Activated CD8-positive, alpha-beta memory T cell treated with anti-CD3 and anti-CD28 coated beads, Interleukin-2, amount 10 ng/mL, durations not matched to agents 7 days and 5 days (primary cell): ENCODE measurements around the gene AHR. TPM values are rescaled to one million over a fixed set of nuclear protein-coding genes. Genes with fewer than 3 reads are reported as not detected.

Experiments
- ATAC-seq: fragments of 150-1000 bp; cut with Tn5 transposase; one replicate; pipeline ENCODE4 v1.10.0; 2021; ENCODE audit warnings: moderate library complexity
- CTCF ChIA-PET: fragments of 350-600 bp; sonication (Branson Sonifier 250); formaldehyde crosslinking; loops from one replicate; lab custom pipeline; 2021; ENCODE audit warnings: antibody characterized with exemption; lab: Charles Lee
- DNase-seq: peaks from one replicate; pipeline ENCODE4 v3.0.0-alpha.2; 2020
- H3K27ac Mint-ChIP-seq: one replicate; pipeline ENCODE4 v1.8.0; 2021; ENCODE audit warnings: mild to moderate bottlenecking, mixed read lengths
- H3K27me3 Mint-ChIP-seq: one replicate; pipeline ENCODE4 v1.8.0; 2021; ENCODE audit warnings: mixed read lengths
- H3K36me3 Mint-ChIP-seq: one replicate; pipeline ENCODE4 v1.8.0; 2021; ENCODE audit warnings: mild to moderate bottlenecking, mixed read lengths
- H3K4me1 Mint-ChIP-seq: one replicate; pipeline ENCODE4 v1.8.0; 2021; ENCODE audit warnings: mixed read lengths
- H3K4me3 Mint-ChIP-seq: one replicate; pipeline ENCODE4 v1.8.0; 2021; ENCODE audit warnings: mild to moderate bottlenecking, moderate library complexity, mixed read lengths
- H3K9me3 Mint-ChIP-seq: one replicate; pipeline ENCODE4 v1.8.0; 2022; ENCODE audit warnings: low read depth, mixed read lengths
- total RNA-seq, 2 experiments: library from RNA; stranded (reverse); gene quantifications; one replicate each; pipeline ENCODE4 v1.2.3, GENCODE V29; 2021

Gene AHR
- 10 to 100 TPM; 23.8 to 46.3 TPM for total RNA-seq

GRCh38 chr7:17298102-17298839 lies at the start of gene AHR:
AHR (plus strand) TSS chr7:17298652; CDS start chr7:17299265, 613 bp downstream.
- H3K4me3 Mint-ChIP-seq, result peak within 1 kb of the TSS; percentile 91
- CTCF ChIA-PET, result interaction anchor here (0.9 to 1.4 kb wide), 5 partner anchors 11 to 315 kb away, joined by 3 to 5 read pairs (median 3); no protein-coding TSS in a partner anchor
- ATAC-seq, result peak; percentile 77
- peak within 1 kb of the TSS; percentile 93 for H3K27ac Mint-ChIP-seq
- DNase-seq, result peak; percentile 94
- H3K9me3 Mint-ChIP-seq, result no peaks in the 10 kb centered on the region
- peaks cover 25% of the 10 kb centered on the region for H3K4me1 Mint-ChIP-seq
- H3K36me3 Mint-ChIP-seq, result peaks cover 12% of the 10 kb centered on the region
- no peaks in the 10 kb centered on the region for H3K27me3 Mint-ChIP-seq

DNA sequence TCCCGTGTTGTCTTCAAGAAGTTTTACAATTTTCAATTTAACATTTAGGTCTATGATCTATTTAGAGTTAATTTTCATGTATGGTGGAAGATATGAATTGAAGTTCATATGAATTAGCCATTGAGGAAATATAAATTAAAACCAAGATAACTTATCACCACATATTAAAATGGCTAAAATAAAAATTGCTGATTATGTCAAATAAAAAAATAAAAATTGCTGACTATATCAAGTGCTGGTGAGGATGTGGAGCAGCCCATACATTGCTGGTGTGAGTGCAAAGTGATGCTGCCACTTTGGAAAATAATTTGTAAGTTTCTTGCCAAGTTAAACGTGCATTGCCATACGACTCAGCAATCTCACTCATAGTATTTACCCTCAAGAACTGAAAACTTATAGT lies 44.6 kb upstream of the AHR start:
- ATAC-seq, result no peak
- Mint-ChIP-seq H3K27ac (no peak overlapping the region), H3K4me3 (no peak overlapping the region), H3K4me1 (no peaks in the 10 kb centered on the region), H3K9me3 (no peaks in the 10 kb centered on the region), H3K36me3 (peaks cover 11% of the 10 kb centered on the region), H3K27me3 (no peaks in the 10 kb centered on the region)
- no peak for DNase-seq
- CTCF ChIA-PET, result no interaction called here

- ATAC-seq, result no peak
- no peak for DNase-seq
- Mint-ChIP-seq H3K36me3 (peaks cover 17% of the 10 kb centered on the region), H3K27me3 (no peaks in the 10 kb centered on the region), H3K4me1 (peaks cover 5% of the 10 kb centered on the region), H3K27ac (no peak overlapping the region), H3K9me3 (no peaks in the 10 kb centered on the region), H3K4me3 (no peak overlapping the region)
- CTCF ChIA-PET, result no interaction called here
Observed at GRCh38 chr7:17255926-17256325, 42.5 kb upstream of the AHR start.

DNA sequence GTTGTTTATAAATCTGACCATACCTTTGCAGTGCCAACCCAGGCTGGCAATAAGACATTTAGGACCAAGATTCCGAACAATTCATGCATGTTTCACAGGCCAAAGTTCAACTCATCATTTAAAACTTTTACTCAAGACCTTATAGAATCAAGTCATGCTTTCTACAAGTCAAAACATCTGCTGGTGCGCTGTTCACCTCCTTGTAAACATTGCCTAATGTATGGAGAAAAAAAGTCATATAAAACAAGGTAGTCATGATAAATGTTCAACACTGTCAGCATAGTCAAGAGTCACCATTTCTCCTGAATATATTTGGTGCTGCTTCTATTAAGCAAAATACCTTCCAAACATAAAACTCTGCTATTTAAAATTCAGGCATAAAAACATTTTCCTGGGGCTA lies 42.1 kb upstream of the AHR start:
- no peak overlapping the region for H3K27ac Mint-ChIP-seq
- CTCF ChIA-PET, result no interaction called here
- no peak for DNase-seq
- H3K27me3 Mint-ChIP-seq, result no peaks in the 10 kb centered on the region
- no peaks in the 10 kb centered on the region for H3K9me3 Mint-ChIP-seq
- no peak for ATAC-seq
- peaks cover 9% of the 10 kb centered on the region for H3K4me1 Mint-ChIP-seq
- peaks cover 17% of the 10 kb centered on the region for H3K36me3 Mint-ChIP-seq
- H3K4me3 Mint-ChIP-seq, result no peak overlapping the region

DNA sequence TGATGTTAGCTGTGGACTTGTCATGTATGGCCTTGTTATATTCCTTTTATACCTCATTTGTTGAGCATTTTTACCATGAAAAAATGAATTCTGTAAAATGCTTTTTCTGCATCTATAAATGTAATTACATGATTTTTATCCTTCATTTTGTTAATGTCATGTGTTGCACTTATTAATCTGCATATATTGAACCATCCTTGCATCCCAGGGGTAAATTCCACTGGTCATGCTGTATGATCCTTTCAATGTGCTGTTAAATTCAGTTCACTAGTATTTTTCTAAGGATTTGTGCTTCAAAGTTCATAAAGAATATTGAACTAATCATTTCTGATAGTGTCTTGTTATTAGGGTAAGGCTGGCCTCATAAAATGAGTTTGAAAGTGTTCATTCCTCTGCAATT lies 31.9 kb upstream of the AHR start:
- CTCF ChIA-PET, result interaction anchor here (0.7 kb wide), 1 partner anchor 63 kb away, joined by 3 read pairs; no protein-coding TSS in a partner anchor
- Mint-ChIP-seq H3K9me3 (peaks cover 34% of the 10 kb centered on the region), H3K27me3 (no peaks in the 10 kb centered on the region)

DNA sequence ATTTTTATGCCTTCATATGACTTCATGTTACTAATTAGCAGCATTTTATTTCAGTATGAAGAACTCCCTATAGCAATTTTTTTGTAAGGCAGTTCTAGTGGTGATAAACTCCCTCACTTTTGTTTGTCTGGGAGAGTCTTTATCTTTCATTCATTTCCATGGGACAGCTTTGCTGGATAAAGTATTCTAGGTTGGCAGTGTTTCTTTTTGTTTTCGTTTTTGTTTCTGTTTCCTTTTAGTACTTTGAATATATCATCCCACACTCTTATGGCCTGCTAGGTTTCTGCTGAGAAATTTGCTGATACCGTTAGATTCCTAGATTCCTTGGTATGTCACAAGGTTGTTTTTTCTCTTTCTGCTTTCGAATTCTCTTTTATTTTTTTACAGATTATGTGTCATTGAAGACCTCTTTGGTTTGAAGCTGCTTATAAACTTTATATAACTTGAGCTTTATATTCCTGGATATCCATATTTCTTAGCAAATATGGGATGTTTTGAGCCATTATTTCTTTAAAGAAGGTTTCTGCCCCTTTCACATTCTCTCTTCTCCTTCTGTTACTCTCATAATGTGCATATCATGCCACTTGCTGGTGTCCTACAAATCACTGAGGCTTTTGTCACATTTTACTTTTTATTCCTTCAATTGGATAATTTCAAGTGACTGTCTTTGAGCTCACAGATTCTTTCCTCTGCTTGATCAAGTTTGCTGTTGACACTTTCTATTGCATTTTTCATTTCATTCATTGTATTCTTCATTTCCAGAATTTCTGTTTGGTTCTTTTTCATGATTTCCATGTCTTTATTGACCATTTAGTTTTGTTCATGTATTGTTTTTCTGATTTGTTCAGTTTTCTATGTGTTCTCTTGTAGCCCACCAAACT lies 28.9 kb upstream of the AHR start:
- Mint-ChIP-seq H3K4me1 (peaks cover 7% of the 10 kb centered on the region), H3K9me3 (peaks cover 41% of the 10 kb centered on the region), H3K27ac (no peak overlapping the region), H3K4me3 (no peak overlapping the region), H3K36me3 (peaks cover 51% of the 10 kb centered on the region), H3K27me3 (no peaks in the 10 kb centered on the region)
- DNase-seq, result no peak
- CTCF ChIA-PET, result no interaction called here
- no peak for ATAC-seq

More for the DNA sequence above, 31.9 kb upstream of the AHR start:
- no peak overlapping the region for H3K27ac Mint-ChIP-seq
- ATAC-seq (no peak), DNase-seq (no peak)
- H3K4me3 Mint-ChIP-seq, result no peak overlapping the region
- peaks cover 6% of the 10 kb centered on the region for H3K4me1 Mint-ChIP-seq
- H3K36me3 Mint-ChIP-seq, result peaks cover 44% of the 10 kb centered on the region

DNA sequence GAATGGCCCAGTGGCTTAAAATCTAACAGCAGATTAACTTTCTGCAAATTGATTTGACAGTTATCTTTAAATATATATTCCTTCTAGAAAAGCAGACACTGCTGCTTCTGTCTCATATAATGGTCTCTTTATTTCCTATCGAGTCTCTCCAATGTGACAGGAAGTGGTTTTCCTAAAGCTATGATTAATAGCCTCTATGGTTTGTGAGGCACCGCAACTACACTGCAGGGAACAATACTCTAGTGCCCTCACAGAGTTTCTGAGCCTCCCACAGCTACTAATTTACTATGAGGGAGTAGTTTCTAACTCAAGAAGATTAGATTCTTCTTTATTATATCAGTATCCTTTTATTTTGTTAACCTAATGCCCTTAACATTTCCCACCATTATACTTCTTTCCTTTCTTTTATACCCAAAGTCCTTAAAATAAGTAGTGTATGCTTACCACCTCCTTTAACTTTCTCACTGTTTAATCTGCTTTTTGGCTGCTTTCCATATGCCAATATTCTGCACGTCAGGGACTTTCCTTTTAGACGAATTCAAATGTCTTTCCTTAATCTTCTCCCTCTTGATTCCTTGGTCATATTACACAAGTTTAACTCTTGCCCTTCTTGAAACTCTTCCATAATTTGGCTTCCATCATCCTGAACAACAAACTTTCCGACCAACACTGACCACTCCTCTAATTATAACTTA lies 23.8 kb upstream of the AHR start:
- peaks cover 14% of the 10 kb centered on the region for H3K4me1 Mint-ChIP-seq
- H3K36me3 Mint-ChIP-seq, result peaks cover 25% of the 10 kb centered on the region
- no peak for ATAC-seq
- H3K27me3 Mint-ChIP-seq, result no peaks in the 10 kb centered on the region
- H3K27ac Mint-ChIP-seq, result no peak overlapping the region
- DNase-seq, result no peak
- no peak overlapping the region for H3K4me3 Mint-ChIP-seq
- CTCF ChIA-PET, result no interaction called here
- H3K9me3 Mint-ChIP-seq, result peaks cover 19% of the 10 kb centered on the region

DNA sequence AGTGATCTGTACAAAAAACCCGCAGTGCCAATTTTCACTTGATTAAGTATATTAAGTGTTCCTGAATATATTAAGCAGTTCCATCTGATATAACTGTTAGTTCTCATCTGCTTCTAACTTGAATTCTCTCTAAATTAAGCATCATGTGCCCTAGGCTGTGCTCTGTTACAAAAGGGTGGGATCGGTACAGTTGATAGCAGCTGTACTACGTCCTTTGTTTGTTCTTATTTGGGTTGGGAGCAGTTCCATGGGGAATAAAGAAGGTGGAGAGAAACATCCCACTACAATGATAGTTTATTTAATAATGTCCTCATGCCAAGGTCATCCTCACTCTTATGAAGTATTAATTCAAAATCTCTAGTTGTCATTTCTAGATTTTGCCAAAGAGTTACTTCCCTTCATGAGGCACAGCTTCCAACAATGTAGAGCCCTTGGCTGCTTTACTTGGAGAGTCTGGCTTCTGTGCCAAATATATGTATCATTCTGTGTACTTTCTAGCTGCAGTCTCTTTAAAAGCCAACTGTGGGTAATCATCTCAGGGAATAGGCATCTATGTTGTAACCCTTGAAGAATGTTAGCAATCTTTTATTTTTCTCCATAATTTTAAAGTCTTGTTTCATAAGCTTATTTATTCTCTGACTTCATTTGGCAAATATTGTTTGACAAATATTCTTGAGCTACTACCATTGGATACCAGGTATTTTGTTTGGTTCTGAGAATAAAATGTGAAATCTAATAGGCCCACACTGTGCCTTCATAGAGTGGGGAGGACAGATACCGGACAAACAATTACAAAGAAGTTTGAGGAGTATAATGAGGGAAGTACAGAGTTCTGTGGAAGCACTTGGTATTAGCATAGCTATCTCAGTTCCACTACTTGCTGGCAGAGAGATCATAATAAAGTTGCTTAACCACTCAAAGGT lies 22.4 kb upstream of the AHR start:
- ATAC-seq (no peak), DNase-seq (no peak)
- Mint-ChIP-seq H3K27ac (no peak overlapping the region), H3K27me3 (no peaks in the 10 kb centered on the region), H3K4me3 (no peak overlapping the region), H3K4me1 (peaks cover 14% of the 10 kb centered on the region), H3K9me3 (peaks cover 11% of the 10 kb centered on the region), H3K36me3 (peaks cover 16% of the 10 kb centered on the region)
- CTCF ChIA-PET, result no interaction called here

GRCh38 chr7:17279061-17279460 lies 19.4 kb upstream of the AHR start:
- DNase-seq, result no peak
- ATAC-seq, result no peak
- peaks cover 9% of the 10 kb centered on the region for H3K36me3 Mint-ChIP-seq
- peaks cover 5% of the 10 kb centered on the region for H3K9me3 Mint-ChIP-seq
- H3K4me3 Mint-ChIP-seq, result no peak overlapping the region
- no peak overlapping the region for H3K27ac Mint-ChIP-seq
- CTCF ChIA-PET, result interaction anchor here (1.3 kb wide), 2 partner anchors 19 to 296 kb away, joined by 3 to 4 read pairs; partner anchors contain the start of gene AHR
- H3K4me1 Mint-ChIP-seq, result peaks cover 12% of the 10 kb centered on the region
- H3K27me3 Mint-ChIP-seq, result no peaks in the 10 kb centered on the region

DNA sequence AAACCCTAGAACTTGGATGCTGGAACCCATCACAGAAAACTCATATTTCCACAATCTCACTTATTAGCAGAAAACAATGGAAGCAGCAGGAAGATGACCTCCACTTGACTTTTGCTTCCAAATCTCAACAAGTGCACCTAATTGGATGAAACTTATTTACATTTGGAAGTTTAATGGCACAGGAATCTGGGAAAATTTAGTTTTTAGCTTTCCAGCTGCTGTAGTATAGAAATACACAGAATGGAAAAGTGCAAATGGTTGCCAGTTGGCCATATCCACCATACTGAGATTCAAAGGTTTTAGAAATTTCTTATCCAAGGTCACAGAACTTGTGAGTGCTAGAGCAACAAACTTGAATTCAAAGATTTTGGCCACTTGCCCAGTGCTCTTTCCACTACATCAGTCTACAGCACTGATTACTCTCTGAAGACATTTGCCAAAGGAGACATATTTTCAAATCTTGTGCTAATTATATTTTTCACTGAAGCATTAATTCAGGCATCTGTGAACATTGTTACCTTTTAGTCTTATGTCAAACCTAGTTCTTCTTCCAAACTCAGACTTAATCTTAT lies 9.3 kb upstream of the AHR start:
- peaks cover 4% of the 10 kb centered on the region for H3K36me3 Mint-ChIP-seq
- H3K4me3 Mint-ChIP-seq, result no peak overlapping the region
- H3K27ac Mint-ChIP-seq, result no peak overlapping the region
- DNase-seq (no peak), ATAC-seq (no peak)
- H3K9me3 Mint-ChIP-seq, result no peaks in the 10 kb centered on the region
- H3K27me3 Mint-ChIP-seq, result no peaks in the 10 kb centered on the region
- no peaks in the 10 kb centered on the region for H3K4me1 Mint-ChIP-seq
- CTCF ChIA-PET, result no interaction called here

GRCh38 chr7:17292843-17293242 lies 5.6 kb upstream of the AHR start:
- Mint-ChIP-seq H3K27ac (no peak overlapping the region), H3K4me1 (peaks cover 9% of the 10 kb centered on the region)
- ATAC-seq, result no peak

GRCh38 chr7:17293481-17293880 lies 5.0 kb upstream of the AHR start:
- no peak overlapping the region for H3K4me3 Mint-ChIP-seq
- H3K27me3 Mint-ChIP-seq, result no peaks in the 10 kb centered on the region
- peaks cover 14% of the 10 kb centered on the region for H3K4me1 Mint-ChIP-seq
- H3K36me3 Mint-ChIP-seq, result peaks cover 13% of the 10 kb centered on the region
- DNase-seq, result no peak
- no peak for ATAC-seq
- H3K27ac Mint-ChIP-seq, result no peak overlapping the region
- CTCF ChIA-PET, result no interaction called here
- H3K9me3 Mint-ChIP-seq, result no peaks in the 10 kb centered on the region

More at GRCh38 chr7:17292843-17293242, 5.6 kb upstream of the AHR start:
- CTCF ChIA-PET, result no interaction called here
- Mint-ChIP-seq H3K9me3 (no peaks in the 10 kb centered on the region), H3K4me3 (no peak overlapping the region), H3K27me3 (no peaks in the 10 kb centered on the region), H3K36me3 (peaks cover 10% of the 10 kb centered on the region)
- no peak for DNase-seq
